K562 (cell line): ENCODE results near the gene CAMSAP2. TPM values are rescaled to one million over a fixed set of nuclear protein-coding genes. Genes with fewer than 3 reads are reported as not detected.

Source experiments
- ATAC-seq: fragments of 200-7000 bp; cut with Tn5 transposase; 3 replicates; pipeline ENCODE4 v1.9.1; 2020; ENCODE audit warnings: moderate library complexity
- BruUV-seq: library from RNA; stranded (reverse); fragments of 400-500 nt; replicated peaks from 2 replicates; lab custom pipeline; 2021; lab: Mats Ljungman, UMichigan
- CTCF ChIA-PET: fragments of 300-600 bp; formaldehyde crosslinking; extraction: SDS; loops from one replicate; lab custom pipeline; 2021; ENCODE audit warnings: low intra/inter-chr PET ratio; lab: Yijun Ruan, JAX
- POLR2A ChIA-PET: fragments of 300-600, 350-650 bp; sonication (Branson Sonifier 250); formaldehyde crosslinking; extraction: SDS; loops from one replicate; lab custom pipeline; 2021; ENCODE audit warnings: antibody characterized with exemption, inconsistent platforms; lab: Yijun Ruan, JAX
- DNase-seq, 4 experiments: peaks; one replicate each; pipeline versions ENCODE4 v3.0.0 to v3.0.0-alpha.2; 2011 to 2018; ENCODE audit warnings: low spot score in 3 of 4, mixed read lengths in 3 of 4; ENCODE audit errors: extremely low read depth in 1 of 4
- FAIRE-seq: peaks from 2 replicates; lab custom pipeline; 2011; peaks lifted over from hg19 to GRCh38; lab: Jason Lieb, UNC
- H2AFZ ChIP-seq: 2 replicates; pipeline ENCODE4 v1.6.0; 2011; ENCODE audit warnings: low read depth, low read length, control low read depth, inconsistent platforms
- H3K27ac ChIP-seq: fragments of 200-600 bp; 3 replicates; pipeline ENCODE4 v1.8.0; 2011; ENCODE audit warnings: low read depth, mild to moderate bottlenecking, control low read depth, inconsistent platforms, low read length, moderate library complexity, mixed read lengths; ENCODE audit errors: extremely low read depth
- H3K27me3 ChIP-seq, 2 experiments: fragments of 300-600 bp in 1 of 2; 2 replicates in 1 of 2; 3 replicates in 1 of 2; pipeline versions ENCODE4 v1.6.0 to v1.8.0; 2011; ENCODE audit warnings: inconsistent platforms in 2 of 2, low read length in 2 of 2, mild to moderate bottlenecking in 1 of 2, mixed read lengths in 1 of 2, moderate library complexity in 1 of 2; ENCODE audit not compliant: control insufficient read depth in 2 of 2, insufficient read depth in 2 of 2
- H3K36me3 ChIP-seq: fragments of 300-600 bp; 3 replicates; pipeline ENCODE4 v1.8.0; 2011; ENCODE audit warnings: mild to moderate bottlenecking, low read length, inconsistent platforms; ENCODE audit not compliant: control insufficient read depth, insufficient read depth
- H3K4me1 ChIP-seq, 2 experiments: fragments of 200-600 bp in 1 of 2; replicated peaks in 1 of 2; 2 replicates in 1 of 2; 3 replicates in 1 of 2; pipeline versions ENCODE4 v1.5.1 to v1.8.0; 2011; ENCODE audit warnings: inconsistent platforms in 2 of 2, low read length in 2 of 2, mild to moderate bottlenecking in 1 of 2, mixed read lengths in 1 of 2, moderate library complexity in 1 of 2; ENCODE audit not compliant: control insufficient read depth in 2 of 2, insufficient read depth in 2 of 2
- H3K4me2 ChIP-seq: 2 replicates; pipeline ENCODE4 v1.6.1; 2011; ENCODE audit warnings: low read length, control low read depth, inconsistent platforms, mixed read lengths; ENCODE audit not compliant: insufficient read depth
- H3K4me3 ChIP-seq: fragments of 200-600 bp; sonication (generic), shearing (Covaris generic); 2 replicates; pipeline ENCODE4 v1.5.1; 2016; ENCODE audit warnings: control low read depth, inconsistent platforms
- H3K79me2 ChIP-seq: fragments of 200-600 bp; 3 replicates; pipeline ENCODE4 v1.8.0; 2011; ENCODE audit warnings: low read length, inconsistent platforms; ENCODE audit not compliant: control insufficient read depth, insufficient read depth
- H3K9ac ChIP-seq, 2 experiments: 2 replicates each; pipeline versions ENCODE4 v1.6.0 to v1.6.1; 2011; ENCODE audit warnings: low read depth in 2 of 2, low read length in 2 of 2, control low read depth in 1 of 2, inconsistent platforms in 1 of 2, mild to moderate bottlenecking in 1 of 2, mixed read lengths in 1 of 2; ENCODE audit not compliant: insufficient read depth in 1 of 2
- H3K9me1 ChIP-seq: one replicate; pipeline ENCODE4 v1.6.0; 2011; ENCODE audit warnings: inconsistent platforms, mild to moderate bottlenecking, low read length, moderate library complexity; ENCODE audit not compliant: control insufficient read depth, insufficient read depth
- H3K9me3 ChIP-seq: replicated peaks from 2 replicates; pipeline ENCODE4 v1.5.1; 2011; ENCODE audit warnings: low read depth, low read length, inconsistent platforms; ENCODE audit not compliant: control insufficient read depth, insufficient read depth
- H4K20me1 ChIP-seq: replicated peaks from 2 replicates; pipeline ENCODE4 v1.6.1; 2011; ENCODE audit warnings: low read length, inconsistent platforms, mixed read lengths; ENCODE audit not compliant: control insufficient read depth, insufficient read depth
- CREB3 ChIP-seq: fragments of 450-650 bp; conservative IDR thresholded peaks from 2 replicates; pipeline ENCODE4 v1.6.1; 2016; ENCODE audit warnings: missing genetic modification characterization, low read depth, mild to moderate bottlenecking, missing compliant biosample characterization, moderate library complexity
- EP400 ChIP-seq: fragments of 450-650 bp; IDR thresholded peaks from 2 replicates; pipeline ENCODE4 v1.6.1; 2017; ENCODE audit warnings: antibody characterized with exemption, mild to moderate bottlenecking, moderate library complexity
- ESRRB ChIP-seq: fragments of 250-450 bp; sonication (Bioruptor Pico); IDR thresholded peaks from 2 replicates; pipeline ENCODE4 v1.5.0; 2020; ENCODE audit warnings: mild to moderate bottlenecking, moderate library complexity, borderline replicate concordance
- FOS ChIP-seq: IDR thresholded peaks from 3 replicates; pipeline ENCODE4 v1.6.1; 2011; ENCODE audit not compliant: insufficient read length; ENCODE audit errors: extremely low read depth
- GABPB2 ChIP-seq: fragments of 250-450 bp; sonication (Bioruptor Pico); conservative IDR thresholded peaks from 2 replicates; pipeline ENCODE4 v1.5.1; 2021; ENCODE audit warnings: mild to moderate bottlenecking
- HDAC6 ChIP-seq: IDR thresholded peaks from 2 replicates; pipeline ENCODE4 v1.6.1; 2012; ENCODE audit warnings: low read depth, mild to moderate bottlenecking, control low read depth, inconsistent platforms, low read length, moderate library complexity
- JUND ChIP-seq, 2 experiments: IDR thresholded peaks; 2 replicates in 1 of 2; 3 replicates in 1 of 2; pipeline ENCODE4 v1.6.1; 2011; ENCODE audit warnings: borderline replicate concordance in 2 of 2, low read depth in 2 of 2, low read length in 2 of 2, improper control_type of control experiment in 1 of 2, missing biosample characterization in 1 of 2, missing genetic modification characterization in 1 of 2, missing genetic modification reagents in 1 of 2
- SRSF7 ChIP-seq: fragments of 200-400 bp; formaldehyde crosslinking; optimal IDR thresholded peaks from 2 replicates; pipeline ENCODE3; 2017; ENCODE audit warnings: mild to moderate bottlenecking, low read depth, low read length
- TBL1XR1 ChIP-seq, 2 experiments: IDR thresholded peaks; 2 replicates each; pipeline ENCODE4 v1.6.1; 2012; ENCODE audit warnings: improper control_type of control experiment in 2 of 2, low read length in 2 of 2, mild to moderate bottlenecking in 1 of 2
- ZZZ3 ChIP-seq: fragments of 450-650 bp; IDR thresholded peaks from 2 replicates; pipeline ENCODE4 v1.6.1; 2016; ENCODE audit warnings: antibody characterized with exemption, mild to moderate bottlenecking, moderate library complexity
- WGBS: fragments of 100-300 bp; shearing (Covaris generic); methylation state at CpG from one replicate; pipeline ENCODE4 v1.1.6; 2016; ENCODE audit warnings: low coverage, mixed read lengths; ENCODE audit not compliant: insufficient coverage; ENCODE audit errors: missing lambda C conversion rate; 5-methylcytosine and 5-hydroxymethylcytosine counted together
- in situ Hi-C: fragments of 300-500 bp; cut with MboI; formaldehyde crosslinking; loops from 4 replicates; pipeline ENCODE4 v1.15.0; 2018; ENCODE audit warnings: inconsistent platforms, mixed read lengths
- intact Hi-C: fragments of 100-400 bp; cut with micrococcal nuclease; formaldehyde crosslinking; loops from 2 replicates; pipeline ENCODE4 v1.14.2; 2022
- polyA plus RNA-seq, 8 experiments: library from polyadenylated mRNA; depleted of rRNA in 4 of 8; stranded (reverse) in 5 of 8; unstranded in 3 of 8; fragments of >200 nt; fragmentation: Nextera tagmentation in 2 of 8; fragmentation: Illumina TruSeq in 1 of 8; extraction: Ambion mirVana in 2 of 8; extraction: Trizol in 1 of 8; gene quantifications; 2 replicates each; pipeline versions ENCODE4 v1.2.1 to v1.2.3, GENCODE V29; 2011 to 2014; ENCODE audit warnings: inconsistent platforms in 1 of 8, missing spikeins in 1 of 8
- total RNA-seq, 7 experiments: library from RNA; depleted of rRNA in 6 of 7; stranded (reverse); fragments of >200 nt in 6 of 7; fragmentation: Illumina TruSeq in 2 of 7; extraction: Trizol in 2 of 7; gene quantifications; 2 replicates each; pipeline versions ENCODE4 v1.2.1 to v1.2.3, GENCODE V29; 2011 to 2021; ENCODE audit warnings: low replicate concordance in 1 of 7

Gene CAMSAP2
- total and polyA plus RNA-seq, 9 of the 15 experiments (the other 6 are each of a cell fraction or from before 2014, with no cell fraction given), result 1.4 to 7.5 (median 2.7) TPM

- DNase-seq (no peak), ATAC-seq (no peak), FAIRE-seq (no peak)
- no peak overlapping the region for H3K4me3 ChIP-seq
- no peaks in the 10 kb centered on the region for H3K79me2 ChIP-seq
- H3K4me2 ChIP-seq, result no peak overlapping the region
- in situ Hi-C loops, result no loop called here
- no peaks in the 10 kb centered on the region for H4K20me1 ChIP-seq
- BruUV-seq, result no TSS peak
- no peaks in the 10 kb centered on the region for H3K27me3 ChIP-seq
- ChIA-PET POLR2A (interaction anchor here (0.5 to 0.7 kb wide), 3 partner anchors 25 to 180 kb away, joined by 3 to 6 read pairs (median 3); no protein-coding TSS in a partner anchor), CTCF (no interaction called here)
- no peaks in the 10 kb centered on the region for H3K9me3 ChIP-seq
- no peak overlapping the region for H2AFZ ChIP-seq
- no peaks in the 10 kb centered on the region for H3K4me1 ChIP-seq
- no peak overlapping the region for H3K9ac ChIP-seq
- 64% methylated on average over 4 of the region's 4 CpGs for WGBS
- no peak overlapping the region for H3K27ac ChIP-seq
- intact Hi-C loops, result no loop called here
- H3K36me3 ChIP-seq, result no peaks in the 10 kb centered on the region
- no peaks in the 10 kb centered on the region for H3K9me1 ChIP-seq
- TF ChIP-seq ZZZ3 (no peak), CREB3 (tag) (no peak), SRSF7 (no peak), HDAC6 (no peak), FOS (no peak), JUND (IDR thresholded peaks at IDR 0.05; ENCODE audit: borderline replicate concordance, low read depth, low read length) (no peak), JUND (tag; IDR thresholded peaks at IDR 0.05; ENCODE audit: borderline replicate concordance, low read depth, low read length) (no peak), GABPB2 (CRISPR knock-in tag) (no peak), TBL1XR1 (IDR thresholded peaks at IDR 0.05; ENCODE audit: low read length in 2 of 2) (no peak), ESRRB (CRISPR knock-in tag) (no peak), EP400 (no peak)
Measured at GRCh38 chr1:200845360-200845759, 106.7 kb downstream of the CAMSAP2 start.
